ENCODE results near the gene ELMO1. TPM values are rescaled to one million over a fixed set of nuclear protein-coding genes. Genes with fewer than 3 reads are reported as not detected.

Gene ELMO1
- total and polyA plus RNA-seq, 4 donors = 6.7 to 51.5 (median 14.8) TPM

GRCh38 chr7:37482953-37483352, 34.3 kb upstream of the ELMO1 start:
- H3K36me3 ChIP-seq (ENCODE audit: control insufficient read depth in 4 of 4, insufficient read depth in 3 of 4, low read depth in 1 of 4, low read length in 3 of 4) = no peaks in the 10 kb centered on the region
- TF ChIP-seq GABPA (IDR thresholded peaks at IDR 0.05 in 1 of 2, conservative IDR thresholded peaks at IDR 0.05 in 1 of 2) (no peak), HNF4G (IDR thresholded peaks at IDR 0.05) (no peak), EGR1 (IDR thresholded peaks at IDR 0.05; ENCODE audit: low read depth in 2 of 2) (no peak), RAD21 (IDR thresholded peaks at IDR 0.05) (no peak), MAX (IDR thresholded peaks at IDR 0.05) (no peak), ZBTB33 (IDR thresholded peaks at IDR 0.05) (no peak), HNF4A (conservative IDR thresholded peaks at IDR 0.05) (no peak), YY1 (IDR thresholded peaks at IDR 0.05) (no peak), SP1 (IDR thresholded peaks at IDR 0.05) (no peak), FOXA2 (IDR thresholded peaks at IDR 0.05) (no peak), TAF1 (conservative IDR thresholded peaks at IDR 0.05) (no peak), JUND (IDR thresholded peaks at IDR 0.05) (no peak), NR2F2 (IDR thresholded peaks at IDR 0.05) (no peak), FOXA1 (IDR thresholded peaks at IDR 0.05) (no peak), REST (IDR thresholded peaks at IDR 0.05) (no peak), ATF3 (IDR thresholded peaks at IDR 0.05) (no peak), RXRA (IDR thresholded peaks at IDR 0.05) (no peak), CTCF (IDR thresholded peaks at IDR 0.05; ENCODE audit: low read depth, low read length, missing input control) (no peak)
- H3K4me3 ChIP-seq (ENCODE audit: low read depth in 1 of 3, low read length in 3 of 3) = no peak overlapping the region
- H3K27me3 ChIP-seq (ENCODE audit: control insufficient read depth in 4 of 4, insufficient read depth in 4 of 4, low read length in 3 of 4) = no peaks in the 10 kb centered on the region
- H3K9ac ChIP-seq (ENCODE audit: low read depth in 1 of 2, low read length in 2 of 2) = no peak overlapping the region
- no peaks in the 10 kb centered on the region for H3K9me3 ChIP-seq (ENCODE audit: control insufficient read depth in 4 of 4, low read length in 3 of 4)
- DNase-seq (ENCODE audit: low spot score) = no peak
- no peak overlapping the region for H3K27ac ChIP-seq (ENCODE audit: low read depth in 1 of 2, low read length in 2 of 2)
- 88% methylated on average over 2 of the region's 2 CpGs for WGBS
- no peaks in the 10 kb centered on the region for H3K4me1 ChIP-seq (ENCODE audit: control insufficient read depth in 4 of 4, insufficient read depth in 4 of 4, low read length in 3 of 4)

Measured in liver (tissue), 9 donors.